CD4-positive, CD25-positive, alpha-beta regulatory T cell (primary cell): Measurements from ENCODE around the gene PHLDA3. TPM values are rescaled to one million over a fixed set of nuclear protein-coding genes. Genes with fewer than 3 reads are reported as not detected.

Experiments
- ATAC-seq, 2 donors: fragments of 150-1000 bp; cut with Tn5 transposase; one replicate each; pipeline ENCODE4 v1.10.0; 2021; ENCODE audit warnings: low read depth in 2 of 2, moderate number of reproducible peaks in 2 of 2, moderate library complexity in 1 of 2
- DNase-seq, 3 donors: peaks; one replicate each; pipeline versions ENCODE4 v3.0.0 to v3.0.0-alpha.2; 2012 to 2022; ENCODE audit warnings: mixed read lengths in 1 of 3
- H3K27ac ChIP-seq: one replicate; pipeline ENCODE4 v1.7.0; 2013; ENCODE audit warnings: mild to moderate bottlenecking, low read length; ENCODE audit not compliant: insufficient read depth, poor library complexity, severe bottlenecking
- H3K27me3 ChIP-seq: one replicate; pipeline ENCODE4 v1.7.0; 2013; ENCODE audit warnings: low read length; ENCODE audit not compliant: control insufficient read depth, insufficient read depth
- H3K36me3 ChIP-seq: one replicate; pipeline ENCODE4 v1.7.0; 2013; ENCODE audit warnings: mild to moderate bottlenecking, low read length, moderate library complexity; ENCODE audit not compliant: control insufficient read depth, insufficient read depth
- H3K4me1 ChIP-seq: 2 replicates; pipeline ENCODE4 v1.7.0; 2013; ENCODE audit warnings: mild to moderate bottlenecking, low read length; ENCODE audit not compliant: insufficient read depth, control insufficient read depth, poor library complexity, severe bottlenecking
- H3K4me3 ChIP-seq: one replicate; pipeline ENCODE4 v1.7.0; 2013; ENCODE audit warnings: low read depth, mild to moderate bottlenecking, low read length, moderate library complexity
- H3K9me3 ChIP-seq, 2 experiments: 1 replicate in 1 of 2; 2 replicates in 1 of 2; pipeline ENCODE4 v1.7.0; 2013; ENCODE audit warnings: low read length in 2 of 2, mild to moderate bottlenecking in 1 of 2, moderate library complexity in 1 of 2; ENCODE audit not compliant: control insufficient read depth in 2 of 2
- H3K27ac Mint-ChIP-seq, 3 donors: one replicate each; pipeline ENCODE4 v1.8.0; 2020 to 2022; ENCODE audit warnings: mild to moderate bottlenecking in 3 of 3, mixed read lengths in 3 of 3, moderate library complexity in 2 of 3
- H3K27me3 Mint-ChIP-seq: one replicate; pipeline ENCODE4 v1.8.0; 2022; ENCODE audit warnings: mild to moderate bottlenecking, mixed read lengths
- H3K36me3 Mint-ChIP-seq: one replicate; pipeline ENCODE4 v1.8.0; 2020; ENCODE audit warnings: mixed read lengths
- H3K4me1 Mint-ChIP-seq, 4 donors: one replicate each; pipeline ENCODE4 v1.8.0; 2020 to 2022; ENCODE audit warnings: mixed read lengths in 4 of 4, mild to moderate bottlenecking in 1 of 4
- H3K4me3 Mint-ChIP-seq, 4 donors: one replicate each; pipeline ENCODE4 v1.8.0; 2020 to 2022; ENCODE audit warnings: mild to moderate bottlenecking in 4 of 4, mixed read lengths in 4 of 4, moderate library complexity in 3 of 4
- H3K9me3 Mint-ChIP-seq, 7 donors: one replicate each; pipeline ENCODE4 v1.8.0; 2020 to 2022; ENCODE audit warnings: mixed read lengths in 7 of 7, mild to moderate bottlenecking in 3 of 7, moderate library complexity in 2 of 7
- polyA plus RNA-seq, 4 donors: library from polyadenylated mRNA; unstranded; fragments of 300-500 nt; fragmentation: Illumina TruSeq; gene quantifications; one replicate each; pipeline ENCODE4 v1.2.3, GENCODE V29; 2021
- total RNA-seq: library from RNA; stranded (reverse); gene quantifications from one replicate; pipeline ENCODE4 v1.2.3, GENCODE V29; 2022

The PHLDA3 gene
- total and polyA plus RNA-seq, 5 donors from 2014 or later: 0.62 to 2.1 (median 1.4) TPM

GRCh38 chr1:201455098-201455497 is 13.9 kb downstream of the PHLDA3 start:
- peaks cover 0 to 6% (median under 1%) of the 10 kb centered on the region in 4 donors for H3K4me1 Mint-ChIP-seq
- peaks cover under 1% of the 10 kb centered on the region for H3K36me3 Mint-ChIP-seq
- H3K27ac Mint-ChIP-seq: no peak overlapping the region
- DNase-seq (no peak), ATAC-seq (no peak)
- H3K9me3 ChIP-seq: no peaks in the 10 kb centered on the region
- H3K4me3 Mint-ChIP-seq: no peak overlapping the region
- peaks cover 4% of the 10 kb centered on the region for H3K4me1 ChIP-seq
- no peak overlapping the region for H3K27ac ChIP-seq
- H3K27me3 Mint-ChIP-seq: peaks cover 29% of the 10 kb centered on the region
- no peaks in the 10 kb centered on the region for H3K36me3 ChIP-seq
- H3K9me3 Mint-ChIP-seq: peaks cover 0 to 2% (median 0%) of the 10 kb centered on the region in 7 donors
- H3K4me3 ChIP-seq: no peak overlapping the region
- H3K27me3 ChIP-seq: no peaks in the 10 kb centered on the region

- Histone ChIP-seq H3K4me3 (no peak overlapping the region), H3K27me3 (no peaks in the 10 kb centered on the region), H3K4me1 (peaks cover 4% of the 10 kb centered on the region), H3K36me3 (no peaks in the 10 kb centered on the region), H3K9me3 (no peaks in the 10 kb centered on the region), H3K27ac (no peak overlapping the region)
- no peak for ATAC-seq
- Mint-ChIP-seq H3K36me3 (peaks cover 3% of the 10 kb centered on the region), H3K4me3 (no peak overlapping the region), H3K27ac (no peak overlapping the region), H3K9me3 (peaks cover 0 to 2% (median 0%) of the 10 kb centered on the region in 7 donors), H3K4me1 (peaks cover 0 to 6% (median 2%) of the 10 kb centered on the region in 4 donors), H3K27me3 (peaks cover 29% of the 10 kb centered on the region)
- DNase-seq: no peak
These were observed 14.4 kb downstream of the PHLDA3 start for GRCh38 chr1:201454608-201455007.

GRCh38 chr1:201452866-201453265 is 16.1 kb downstream of the PHLDA3 start:
- no peaks in the 10 kb centered on the region for H3K27me3 ChIP-seq
- H3K4me1 Mint-ChIP-seq: peaks cover 2 to 11% (median 4%) of the 10 kb centered on the region in 4 donors
- DNase-seq (no peak), ATAC-seq (no peak)
- H3K9me3 ChIP-seq: no peaks in the 10 kb centered on the region
- H3K36me3 Mint-ChIP-seq: peaks cover 3% of the 10 kb centered on the region
- H3K27ac Mint-ChIP-seq: no peak overlapping the region
- H3K9me3 Mint-ChIP-seq: peaks cover 0 to 2% (median 0%) of the 10 kb centered on the region in 7 donors
- peaks cover 31% of the 10 kb centered on the region for H3K27me3 Mint-ChIP-seq
- no peak overlapping the region for H3K27ac ChIP-seq
- no peaks in the 10 kb centered on the region for H3K36me3 ChIP-seq
- no peak overlapping the region for H3K4me3 ChIP-seq
- no peak overlapping the region for H3K4me3 Mint-ChIP-seq
- peaks cover 4% of the 10 kb centered on the region for H3K4me1 ChIP-seq

- peaks cover 0 to 2% (median 0%) of the 10 kb centered on the region in 7 donors for H3K9me3 Mint-ChIP-seq
These were observed 18.2 kb downstream of the PHLDA3 start for GRCh38 chr1:201450721-201451291.

GRCh38 chr1:201448990-201449389 is 20.0 kb downstream of the PHLDA3 start:
- H3K36me3 ChIP-seq: no peaks in the 10 kb centered on the region
- DNase-seq (no peak), ATAC-seq (no peak)
- H3K27me3 Mint-ChIP-seq: peaks cover 29% of the 10 kb centered on the region
- no peak overlapping the region for H3K27ac Mint-ChIP-seq
- H3K4me1 Mint-ChIP-seq: peaks cover 2 to 8% (median 5%) of the 10 kb centered on the region in 4 donors
- H3K36me3 Mint-ChIP-seq: peaks cover 3% of the 10 kb centered on the region
- H3K27me3 ChIP-seq: no peaks in the 10 kb centered on the region
- H3K4me3 ChIP-seq: no peak overlapping the region
- H3K27ac ChIP-seq: no peak overlapping the region
- no peaks in the 10 kb centered on the region for H3K9me3 ChIP-seq
- H3K4me3 Mint-ChIP-seq: no peak overlapping the region
- peaks cover 4% of the 10 kb centered on the region for H3K4me1 ChIP-seq
- H3K9me3 Mint-ChIP-seq: peaks cover 0 to 2% (median 0%) of the 10 kb centered on the region in 7 donors

More at GRCh38 chr1:201450721-201451291, 18.2 kb downstream of the PHLDA3 start:
- Histone ChIP-seq H3K27me3 (no peaks in the 10 kb centered on the region), H3K36me3 (no peaks in the 10 kb centered on the region), H3K9me3 (no peaks in the 10 kb centered on the region), H3K4me1 (peaks cover 4% of the 10 kb centered on the region), H3K4me3 (no peak overlapping the region), H3K27ac (no peak overlapping the region)
- DNase-seq (peak in 1 of 3 donors; percentile 20), ATAC-seq (no peak)
- Mint-ChIP-seq H3K36me3 (peaks cover 3% of the 10 kb centered on the region), H3K4me1 (peaks cover 2 to 12% (median 5%) of the 10 kb centered on the region in 4 donors), H3K4me3 (no peak overlapping the region), H3K27ac (no peak overlapping the region), H3K27me3 (peaks cover 26% of the 10 kb centered on the region)

GRCh38 chr1:201447903-201448871 is 20.8 kb downstream of the PHLDA3 start:
- Histone ChIP-seq H3K4me3 (no peak overlapping the region), H3K4me1 (peaks cover 4% of the 10 kb centered on the region), H3K27me3 (no peaks in the 10 kb centered on the region), H3K9me3 (no peaks in the 10 kb centered on the region), H3K27ac (no peak overlapping the region), H3K36me3 (no peaks in the 10 kb centered on the region)
- no peak overlapping the region for H3K27ac Mint-ChIP-seq
- peaks cover 32% of the 10 kb centered on the region for H3K27me3 Mint-ChIP-seq
- peaks cover 0 to 1% (median 0%) of the 10 kb centered on the region in 7 donors for H3K9me3 Mint-ChIP-seq
- DNase-seq (peak; percentile 11 to 80 (median 34)), ATAC-seq (peak; percentile 85 to 86)
- no peak overlapping the region for H3K4me3 Mint-ChIP-seq
- peaks cover 3% of the 10 kb centered on the region for H3K36me3 Mint-ChIP-seq
- peaks cover 2 to 6% (median 5%) of the 10 kb centered on the region in 4 donors for H3K4me1 Mint-ChIP-seq

- H3K27me3 Mint-ChIP-seq: peaks cover 31% of the 10 kb centered on the region
- peaks cover 0 to 2% (median 0%) of the 10 kb centered on the region in 7 donors for H3K9me3 Mint-ChIP-seq
- no peak for DNase-seq
- Histone ChIP-seq H3K9me3 (no peaks in the 10 kb centered on the region), H3K4me3 (no peak overlapping the region), H3K36me3 (no peaks in the 10 kb centered on the region), H3K27me3 (peaks cover 7% of the 10 kb centered on the region), H3K4me1 (no peaks in the 10 kb centered on the region), H3K27ac (no peak overlapping the region)
- H3K4me3 Mint-ChIP-seq: no peak overlapping the region
- peaks cover 3% of the 10 kb centered on the region for H3K36me3 Mint-ChIP-seq
- no peak for ATAC-seq
- no peak overlapping the region for H3K27ac Mint-ChIP-seq
- peaks cover 2 to 6% (median 5%) of the 10 kb centered on the region in 4 donors for H3K4me1 Mint-ChIP-seq
These were observed 23.7 kb downstream of the PHLDA3 start for GRCh38 chr1:201445310-201445709.
